ENCODE results near the gene GOLGA3.

DNA sequence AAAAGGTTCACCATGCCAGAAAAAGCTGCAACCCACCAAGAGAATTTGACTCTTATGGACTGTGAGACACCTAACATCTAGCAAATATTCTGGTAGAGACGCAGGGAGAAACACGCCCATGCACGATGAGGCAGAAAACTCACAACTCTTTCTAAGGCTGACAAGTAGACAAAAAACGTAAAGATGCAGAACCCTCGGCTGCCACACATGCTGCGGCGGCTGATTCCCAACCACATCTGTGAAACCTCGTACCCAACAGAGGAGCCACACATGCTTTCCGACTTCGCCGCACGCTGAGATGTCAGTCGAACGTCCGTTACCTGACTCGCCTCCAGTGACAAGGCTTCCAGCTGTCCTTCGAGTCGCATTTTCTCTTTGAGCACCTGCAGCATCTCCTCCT is 21.8 kb downstream of the GOLGA3 start:
- TF ChIP-seq POLR2A (IDR thresholded peaks at IDR 0.05; ENCODE audit: low read depth, low read length) (no peak), TAF1 (IDR thresholded peaks at IDR 0.05; ENCODE audit: low read depth, low read length) (no peak), POLR2AphosphoS5 (IDR thresholded peaks at IDR 0.05; ENCODE audit: low read depth, low read length) (no peak)

Data from GM12891 (cell line).